Measurements from ENCODE around the gene GMDS. TPM values are rescaled to one million over a fixed set of nuclear protein-coding genes. Genes with fewer than 3 reads are reported as not detected.

The GMDS gene
- polyA plus RNA-seq, 1 experiment = 7.1 TPM

GRCh38 chr6:1774226-1774915 lies 471.0 kb downstream of the GMDS start:
- no peak for TF ChIP-seq CTCF (IDR thresholded peaks at IDR 0.05; ENCODE audit: insufficient read depth, low read depth, low read length)
- Histone ChIP-seq H3K4me3 (ENCODE audit: low read depth, low read length) (no peak overlapping the region), H3K27me3 (ENCODE audit: control insufficient read depth, insufficient read depth, low read length) (no peaks in the 10 kb centered on the region), H3K36me3 (ENCODE audit: control insufficient read depth, insufficient read depth, low read length) (no peaks in the 10 kb centered on the region)
- POLR2A ChIA-PET = no interaction called here
- CTCF ChIA-PET = interaction anchor here (1.0 kb wide), 2 partner anchors 12 to 16 kb away, joined by 4 read pairs; no protein-coding TSS in a partner anchor
- no peak for DNase-seq (ENCODE audit: low read depth)

GRCh38 chr6:1773700-1774099 lies 471.7 kb downstream of the GMDS start:
- no peaks in the 10 kb centered on the region for H3K36me3 ChIP-seq (ENCODE audit: control insufficient read depth, insufficient read depth, low read length)
- H3K27me3 ChIP-seq (ENCODE audit: control insufficient read depth, insufficient read depth, low read length) = no peaks in the 10 kb centered on the region
- CTCF ChIA-PET = no interaction called here
- no peak overlapping the region for H3K4me3 ChIP-seq (ENCODE audit: low read depth, low read length)
- POLR2A ChIA-PET = no interaction called here
- no peak for TF ChIP-seq CTCF (IDR thresholded peaks at IDR 0.05; ENCODE audit: insufficient read depth, low read depth, low read length)
- no peak for DNase-seq (ENCODE audit: low read depth)

GRCh38 chr6:1770968-1771723 lies 474.3 kb downstream of the GMDS start:
- POLR2A ChIA-PET = no interaction called here
- DNase-seq (ENCODE audit: low read depth) = no peak
- CTCF ChIA-PET = interaction anchor here (0.6 to 1.7 kb wide), 3 partner anchors 11 to 44 kb away, joined by 3 read pairs; no protein-coding TSS in a partner anchor
- no peak for TF ChIP-seq CTCF (IDR thresholded peaks at IDR 0.05; ENCODE audit: insufficient read depth, low read depth, low read length)
- Histone ChIP-seq H3K36me3 (ENCODE audit: control insufficient read depth, insufficient read depth, low read length) (no peaks in the 10 kb centered on the region), H3K27me3 (ENCODE audit: control insufficient read depth, insufficient read depth, low read length) (no peaks in the 10 kb centered on the region), H3K4me3 (ENCODE audit: low read depth, low read length) (no peak overlapping the region)

GRCh38 chr6:1770435-1770843 lies 475.0 kb downstream of the GMDS start:
- no peak for TF ChIP-seq CTCF (IDR thresholded peaks at IDR 0.05; ENCODE audit: insufficient read depth, low read depth, low read length)
- ChIA-PET POLR2A (no interaction called here), CTCF (interaction anchor here (1.0 to 1.7 kb wide), 3 partner anchors 12 to 63 kb away, joined by 3 read pairs; no protein-coding TSS in a partner anchor)
- no peak for DNase-seq (ENCODE audit: low read depth)
- no peak overlapping the region for H3K4me3 ChIP-seq (ENCODE audit: low read depth, low read length)
- H3K36me3 ChIP-seq (ENCODE audit: control insufficient read depth, insufficient read depth, low read length) = no peaks in the 10 kb centered on the region
- no peaks in the 10 kb centered on the region for H3K27me3 ChIP-seq (ENCODE audit: control insufficient read depth, insufficient read depth, low read length)

GRCh38 chr6:1767481-1768246 lies 477.7 kb downstream of the GMDS start:
- CTCF ChIA-PET = interaction anchor here (0.7 to 1.2 kb wide), 3 partner anchors 19 to 81 kb away, joined by 3 to 5 read pairs (median 3); no protein-coding TSS in a partner anchor

More at GRCh38 chr6:1767481-1768246, 477.7 kb downstream of the GMDS start:
- Histone ChIP-seq H3K27me3 (ENCODE audit: control insufficient read depth, insufficient read depth, low read length) (no peaks in the 10 kb centered on the region), H3K4me3 (ENCODE audit: low read depth, low read length) (no peak overlapping the region), H3K36me3 (ENCODE audit: control insufficient read depth, insufficient read depth, low read length) (no peaks in the 10 kb centered on the region)
- TF ChIP-seq CTCF (IDR thresholded peaks at IDR 0.05; ENCODE audit: insufficient read depth, low read depth, low read length) = no peak
- POLR2A ChIA-PET = no interaction called here
- peak; percentile 55 for DNase-seq (ENCODE audit: low read depth)

Measured in BJ (cell line).